Measurements from ENCODE around the gene ZDHHC18. TPM values are rescaled to one million over a fixed set of nuclear protein-coding genes. Genes with fewer than 3 reads are reported as not detected.
A peak's percentile ranks its signal among the peaks of the same experiment; 100 is the strongest.

ZDHHC18 gene
- polyA plus RNA-seq, 3 donors: 3.1 to 46.6 (median 6.0) TPM

GRCh38 chr1:26854906-26855305 is 28.4 kb downstream of the ZDHHC18 start:
- Histone ChIP-seq H3K4me1 (ENCODE audit: control insufficient read depth in 1 of 2, insufficient read depth in 2 of 2, low read length in 2 of 2) (no peaks in the 10 kb centered on the region), H3K9ac (ENCODE audit: insufficient read depth, low read length, poor library complexity, severe bottlenecking) (no peak overlapping the region), H3K4me2 (replicated peaks; ENCODE audit: extremely low read depth, low read length, poor library complexity, severe bottlenecking) (no peak overlapping the region), H4K20me1 (ENCODE audit: insufficient read depth, low read length) (peaks cover 23% of the 10 kb centered on the region), H3K79me2 (ENCODE audit: insufficient read depth, low read length) (no peaks in the 10 kb centered on the region), H3K9me3 (replicated peaks in 1 of 2; ENCODE audit: control insufficient read depth in 1 of 2, insufficient read depth in 1 of 2, low read length in 2 of 2) (no peaks in the 10 kb centered on the region), H3K4me3 (replicated peaks in 1 of 3; ENCODE audit: low read depth in 2 of 3, low read length in 3 of 3) (no peak overlapping the region), H3K36me3 (replicated peaks in 1 of 2; ENCODE audit: control insufficient read depth in 1 of 2, insufficient read depth in 2 of 2, low read length in 2 of 2) (peaks cover 58 to 77% of the 10 kb centered on the region in 2 donors), H2AFZ (ENCODE audit: insufficient read depth, low read depth, low read length, poor library complexity, severe bottlenecking) (no peak overlapping the region), H3K27me3 (ENCODE audit: control insufficient read depth in 2 of 2, insufficient read depth in 2 of 2, low read length in 2 of 2) (no peaks in the 10 kb centered on the region), H3K27ac (ENCODE audit: low read depth in 1 of 2, low read length in 2 of 2) (no peak overlapping the region)
- peaks cover 58 to 79% of the 10 kb centered on the region in 2 donors for H3K36me3 Mint-ChIP-seq
- H3K4me3 Mint-ChIP-seq: no peak overlapping the region
- no peaks in the 10 kb centered on the region for H3K9me3 Mint-ChIP-seq
- no peak for DNase-seq
- no peaks in the 10 kb centered on the region for H3K4me1 Mint-ChIP-seq
- H3K27ac Mint-ChIP-seq: no peak overlapping the region
- WGBS (ENCODE audit: insufficient coverage): 100% methylated on average over 1 of the region's 5 CpGs
- no peaks in the 10 kb centered on the region for H3K27me3 Mint-ChIP-seq (ENCODE audit: low read depth in 3 of 3)
- intact Hi-C loops (cut with micrococcal nuclease): no loop called here
- TF ChIP-seq, protein P1, sequence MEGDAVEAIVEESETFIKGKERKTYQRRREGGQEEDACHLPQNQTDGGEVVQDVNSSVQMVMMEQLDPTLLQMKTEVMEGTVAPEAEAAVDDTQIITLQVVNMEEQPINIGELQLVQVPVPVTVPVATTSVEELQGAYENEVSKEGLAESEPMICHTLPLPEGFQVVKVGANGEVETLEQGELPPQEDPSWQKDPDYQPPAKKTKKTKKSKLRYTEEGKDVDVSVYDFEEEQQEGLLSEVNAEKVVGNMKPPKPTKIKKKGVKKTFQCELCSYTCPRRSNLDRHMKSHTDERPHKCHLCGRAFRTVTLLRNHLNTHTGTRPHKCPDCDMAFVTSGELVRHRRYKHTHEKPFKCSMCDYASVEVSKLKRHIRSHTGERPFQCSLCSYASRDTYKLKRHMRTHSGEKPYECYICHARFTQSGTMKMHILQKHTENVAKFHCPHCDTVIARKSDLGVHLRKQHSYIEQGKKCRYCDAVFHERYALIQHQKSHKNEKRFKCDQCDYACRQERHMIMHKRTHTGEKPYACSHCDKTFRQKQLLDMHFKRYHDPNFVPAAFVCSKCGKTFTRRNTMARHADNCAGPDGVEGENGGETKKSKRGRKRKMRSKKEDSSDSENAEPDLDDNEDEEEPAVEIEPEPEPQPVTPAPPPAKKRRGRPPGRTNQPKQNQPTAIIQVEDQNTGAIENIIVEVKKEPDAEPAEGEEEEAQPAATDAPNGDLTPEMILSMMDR (IDR thresholded peaks at IDR 0.05): no peak

DNA sequence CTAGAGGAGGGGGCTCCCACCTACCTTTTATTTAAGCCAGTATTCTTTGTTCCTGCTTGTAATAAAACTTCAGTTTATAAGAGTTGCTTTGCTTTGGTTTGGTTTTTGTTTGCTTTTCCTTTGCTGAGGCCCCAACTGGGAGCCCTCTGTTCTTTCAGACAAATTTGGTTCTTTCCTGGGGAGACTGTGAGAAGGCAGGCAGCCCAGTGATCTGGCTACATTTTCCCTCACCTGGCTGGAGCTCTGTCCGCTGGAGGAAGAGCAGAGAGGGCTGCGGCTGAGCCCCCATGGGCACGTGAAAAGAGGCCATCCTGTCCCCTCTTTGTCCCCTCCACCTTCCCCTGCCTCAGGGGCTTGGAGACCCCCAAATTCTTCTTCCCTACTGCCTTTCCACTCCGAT is 29.1 kb downstream of the ZDHHC18 start:
- Histone ChIP-seq H3K27ac (ENCODE audit: low read depth in 1 of 2, low read length in 2 of 2) (no peak overlapping the region), H2AFZ (ENCODE audit: insufficient read depth, low read depth, low read length, poor library complexity, severe bottlenecking) (no peak overlapping the region), H3K27me3 (ENCODE audit: control insufficient read depth in 2 of 2, insufficient read depth in 2 of 2, low read length in 2 of 2) (no peaks in the 10 kb centered on the region), H3K4me2 (replicated peaks; ENCODE audit: extremely low read depth, low read length, poor library complexity, severe bottlenecking) (no peak overlapping the region), H3K4me1 (ENCODE audit: control insufficient read depth in 1 of 2, insufficient read depth in 2 of 2, low read length in 2 of 2) (no peaks in the 10 kb centered on the region), H4K20me1 (ENCODE audit: insufficient read depth, low read length) (peaks cover 23% of the 10 kb centered on the region), H3K4me3 (replicated peaks in 1 of 3; ENCODE audit: low read depth in 2 of 3, low read length in 3 of 3) (no peak overlapping the region), H3K9ac (ENCODE audit: insufficient read depth, low read length, poor library complexity, severe bottlenecking) (no peak overlapping the region), H3K9me3 (replicated peaks in 1 of 2; ENCODE audit: control insufficient read depth in 1 of 2, insufficient read depth in 1 of 2, low read length in 2 of 2) (no peaks in the 10 kb centered on the region), H3K79me2 (ENCODE audit: insufficient read depth, low read length) (no peaks in the 10 kb centered on the region), H3K36me3 (replicated peaks in 1 of 2; ENCODE audit: control insufficient read depth in 1 of 2, insufficient read depth in 2 of 2, low read length in 2 of 2) (peaks cover 51 to 70% of the 10 kb centered on the region in 2 donors)
- H3K27me3 Mint-ChIP-seq (ENCODE audit: low read depth in 3 of 3): no peaks in the 10 kb centered on the region
- DNase-seq: no peak
- TF ChIP-seq, protein P1 (IDR thresholded peaks at IDR 0.05): no peak
- H3K27ac Mint-ChIP-seq: peak overlapping the region in 1 of 7 donors; percentile 23
- H3K4me1 Mint-ChIP-seq: no peaks in the 10 kb centered on the region
- intact Hi-C loops (cut with micrococcal nuclease): no loop called here
- WGBS (ENCODE audit: insufficient coverage): 100% methylated on average over 1 of the region's 4 CpGs
- H3K4me3 Mint-ChIP-seq: no peak overlapping the region
- no peaks in the 10 kb centered on the region for H3K9me3 Mint-ChIP-seq
- peaks cover 52 to 72% of the 10 kb centered on the region in 2 donors for H3K36me3 Mint-ChIP-seq

All from CD14-positive monocyte (primary cell).